Lung microvascular endothelial cell (primary cell): ENCODE data around the gene ZNF488. TPM values are rescaled to one million over a fixed set of nuclear protein-coding genes. Genes with fewer than 3 reads are reported as not detected.

ENCODE experiments used
- DNase-seq, 2 donors: peaks; one replicate each; pipeline versions ENCODE4 v3.0.0 to v3.0.0-alpha.2; 2010; ENCODE audit warnings: low read depth in 2 of 2
- total RNA-seq: library from RNA; depleted of rRNA; stranded (reverse); fragments of >200 nt; gene quantifications from 2 replicates; pipeline ENCODE4 v1.2.1, GENCODE V29; 2014

The ZNF488 gene
- total RNA-seq, 1 donor from 2014 or later = under 0.01 TPM

- no peak for DNase-seq
These were observed 16.4 kb downstream of the ZNF488 start for GRCh38 chr10:47367646-47368045.

GRCh38 chr10:47366731-47367460 is 17.2 kb downstream of the ZNF488 start:
- no peak for DNase-seq

- DNase-seq = no peak
These were observed 17.9 kb downstream of the ZNF488 start for GRCh38 chr10:47366181-47366631.

- DNase-seq = no peak
These were observed 18.5 kb downstream of the ZNF488 start for GRCh38 chr10:47365431-47366180.

GRCh38 chr10:47364911-47365310 is 19.2 kb downstream of the ZNF488 start:
- DNase-seq = no peak

GRCh38 chr10:47364366-47364765 is 19.7 kb downstream of the ZNF488 start:
- DNase-seq = no peak

- no peak for DNase-seq
These were observed 20.3 kb downstream of the ZNF488 start for GRCh38 chr10:47363781-47364180.

- no peak for DNase-seq
These were observed 21.9 kb downstream of the ZNF488 start for GRCh38 chr10:47362199-47362598.

- DNase-seq = peak; percentile 54 to 63
These were observed 22.8 kb downstream of the ZNF488 start for GRCh38 chr10:47361293-47361692.

GRCh38 chr10:47360419-47361040 is 23.6 kb downstream of the ZNF488 start:
- no peak for DNase-seq

- no peak for DNase-seq
These were observed 24.3 kb downstream of the ZNF488 start for GRCh38 chr10:47359626-47360418.

- DNase-seq = no peak
These were observed 25.0 kb downstream of the ZNF488 start for GRCh38 chr10:47359101-47359500.

GRCh38 chr10:47358457-47358856 is 25.6 kb downstream of the ZNF488 start:
- no peak for DNase-seq

- no peak for DNase-seq
These were observed 26.2 kb downstream of the ZNF488 start for GRCh38 chr10:47357911-47358310.

GRCh38 chr10:47357131-47357582 is 26.9 kb downstream of the ZNF488 start:
- no peak for DNase-seq

- DNase-seq = no peak
These were observed 27.4 kb downstream of the ZNF488 start for GRCh38 chr10:47356708-47357107.

- DNase-seq = no peak
These were observed 29.2 kb downstream of the ZNF488 start for GRCh38 chr10:47354900-47355299.

GRCh38 chr10:47354165-47354564 is 29.9 kb downstream of the ZNF488 start:
- DNase-seq = peak in 1 of 2 donors; percentile 17

- DNase-seq = no peak
These were observed 30.7 kb downstream of the ZNF488 start for GRCh38 chr10:47353351-47353750.

GRCh38 chr10:47351899-47352815 is 31.9 kb downstream of the ZNF488 start:
- no peak for DNase-seq
